Measurements from ENCODE around the gene SEZ6L2. TPM values are rescaled to one million over a fixed set of nuclear protein-coding genes. Genes with fewer than 3 reads are reported as not detected.
"Not testable (repeated sequence)": the region's sequence is repeated elsewhere in the genome, so short reads cannot be mapped to it uniquely, and the experiment has no call there.

Gene SEZ6L2
- total and polyA plus RNA-seq, 7 experiments from 2014 or later = 0.19 TPM; not detected in 6

DNA sequence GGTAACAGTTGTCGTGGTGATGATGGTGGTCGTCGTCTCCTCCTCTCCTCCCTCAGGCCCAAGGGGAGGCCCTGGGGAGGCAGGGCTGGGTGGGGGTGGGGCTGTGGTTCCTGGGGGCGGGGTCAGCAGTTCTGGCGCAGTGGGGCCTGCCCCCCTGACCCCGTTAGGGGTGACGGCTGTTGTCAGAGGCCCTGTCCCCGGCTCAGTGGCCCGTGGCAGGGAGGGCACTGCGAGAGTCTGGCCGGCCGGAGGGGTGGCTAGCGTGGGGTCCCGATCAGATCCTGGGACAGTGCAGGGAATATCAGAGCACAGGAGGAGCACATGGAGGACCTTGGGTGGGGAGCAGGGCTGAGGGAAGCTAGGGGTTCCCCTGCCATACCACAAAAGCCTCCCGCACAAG is 2.5 kb downstream of the SEZ6L2 start:
- Mint-ChIP-seq H3K4me3 (no peak overlapping the region), H3K4me1 (peaks cover 0 to 14% (median 10%) of the 10 kb centered on the region in 7 donors), H3K9me3 (peaks cover 0 to 1% (median 0%) of the 10 kb centered on the region in 11 donors), H3K27ac (no peak overlapping the region), H3K27me3 (peaks cover 16 to 34% (median 26%) of the 10 kb centered on the region in 5 donors), H3K36me3 (peaks cover 0 to 4% (median 3%) of the 10 kb centered on the region in 5 donors)
- ChIA-PET CTCF (no interaction called here), POLR2A (no interaction called here)
- DNase-seq (no peak), ATAC-seq (no peak)
- no peaks in the 10 kb centered on the region for H3K9me3 ChIP-seq (ENCODE audit: control insufficient read depth in 2 of 3, low read length in 3 of 3)
- intact Hi-C loops (cut with micrococcal nuclease) = no loop called here
- H3K4me1 ChIP-seq (ENCODE audit: control insufficient read depth in 2 of 2, insufficient read depth in 2 of 2, low read length in 2 of 2) = peaks cover 5% of the 10 kb centered on the region in 2 donors
- H3K27me3 ChIP-seq (ENCODE audit: control insufficient read depth in 2 of 2, insufficient read depth in 2 of 2, low read length in 2 of 2) = peaks cover 5 to 13% of the 10 kb centered on the region in 2 donors
- H3K27ac ChIP-seq (ENCODE audit: low read depth, low read length) = no peak overlapping the region
- H3K4me3 ChIP-seq (ENCODE audit: low read length) = no peak overlapping the region
- no peaks in the 10 kb centered on the region for H3K36me3 ChIP-seq (ENCODE audit: control insufficient read depth in 2 of 3, insufficient read depth in 3 of 3, low read length in 3 of 3)

DNA sequence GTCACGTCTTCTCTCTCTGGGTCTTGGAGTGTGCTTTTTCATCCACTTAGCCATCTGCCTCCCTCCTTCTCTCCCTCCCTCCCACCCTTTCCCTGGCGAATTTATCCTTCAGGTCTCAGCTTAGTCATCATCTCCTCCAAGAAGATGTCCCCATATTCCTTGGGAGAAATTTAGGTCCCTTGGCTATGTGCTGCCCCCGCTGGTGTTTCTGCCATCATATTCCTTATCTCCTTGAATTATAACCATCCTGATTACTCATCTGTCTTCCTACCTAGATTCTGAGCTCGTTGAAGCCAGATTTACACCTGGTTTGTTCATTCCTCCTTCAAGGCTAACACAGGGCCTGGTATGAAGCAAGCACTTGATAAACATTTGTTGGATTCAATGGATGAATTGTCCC is 5.0 kb downstream of the SEZ6L2 start:
- no peak overlapping the region for H3K4me3 ChIP-seq (ENCODE audit: low read length)
- POLR2A ChIA-PET = interaction anchor here (1.2 kb wide), 1 partner anchor 16 kb away, joined by 4 read pairs; no protein-coding TSS in a partner anchor
- Mint-ChIP-seq H3K27ac (no peak overlapping the region), H3K27me3 (peaks cover 16 to 26% (median 24%) of the 10 kb centered on the region in 5 donors), H3K36me3 (peaks cover 0 to 4% (median 3%) of the 10 kb centered on the region in 5 donors), H3K9me3 (peaks cover 0 to 1% (median 0%) of the 10 kb centered on the region in 11 donors), H3K4me3 (no peak overlapping the region), H3K4me1 (peaks cover 0 to 6% (median 3%) of the 10 kb centered on the region in 7 donors)
- no peak overlapping the region for H3K27ac ChIP-seq (ENCODE audit: low read depth, low read length)
- no peaks in the 10 kb centered on the region for H3K36me3 ChIP-seq (ENCODE audit: control insufficient read depth in 2 of 3, insufficient read depth in 3 of 3, low read length in 3 of 3)
- peaks cover 5 to 11% of the 10 kb centered on the region in 2 donors for H3K27me3 ChIP-seq (ENCODE audit: control insufficient read depth in 2 of 2, insufficient read depth in 2 of 2, low read length in 2 of 2)
- ATAC-seq (no peak), DNase-seq (no peak)
- intact Hi-C loops (cut with micrococcal nuclease) = no loop called here
- H3K4me1 ChIP-seq (ENCODE audit: control insufficient read depth in 2 of 2, insufficient read depth in 2 of 2, low read length in 2 of 2) = peaks cover 0 to under 1% of the 10 kb centered on the region in 2 donors
- CTCF ChIA-PET = no interaction called here
- no peaks in the 10 kb centered on the region for H3K9me3 ChIP-seq (ENCODE audit: control insufficient read depth in 2 of 3, low read length in 3 of 3)

DNA sequence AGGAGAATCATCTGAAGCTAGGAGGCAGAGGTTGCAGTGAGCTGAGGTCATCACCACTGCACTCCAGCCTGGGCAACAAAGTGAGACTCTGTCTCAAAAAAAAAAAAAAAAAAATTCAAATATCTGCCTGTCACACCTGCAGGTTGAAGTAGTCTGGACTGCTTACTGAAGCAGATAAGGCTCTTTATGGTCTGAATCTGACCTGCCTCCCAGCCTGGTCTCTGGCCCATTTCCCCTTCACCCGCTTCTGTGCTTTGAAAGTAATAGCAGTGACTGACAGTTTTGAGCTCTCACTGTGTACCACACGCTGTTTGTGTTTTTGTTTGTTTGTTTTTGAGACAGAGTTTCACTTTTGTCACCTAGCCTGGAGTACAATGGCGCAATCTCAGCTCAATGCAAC is 5.8 kb downstream of the SEZ6L2 start:
- CTCF ChIA-PET = no interaction called here
- Histone ChIP-seq H3K27ac (ENCODE audit: low read depth, low read length) (no peak overlapping the region), H3K36me3 (ENCODE audit: control insufficient read depth in 2 of 3, insufficient read depth in 3 of 3, low read length in 3 of 3) (no peaks in the 10 kb centered on the region), H3K9me3 (ENCODE audit: control insufficient read depth in 2 of 3, low read length in 3 of 3) (no peaks in the 10 kb centered on the region), H3K4me1 (ENCODE audit: control insufficient read depth in 2 of 2, insufficient read depth in 2 of 2, low read length in 2 of 2) (no peaks in the 10 kb centered on the region), H3K27me3 (ENCODE audit: control insufficient read depth in 2 of 2, insufficient read depth in 2 of 2, low read length in 2 of 2) (peaks cover 3 to 7% of the 10 kb centered on the region in 2 donors), H3K4me3 (ENCODE audit: low read length) (no peak overlapping the region)
- H3K27me3 Mint-ChIP-seq = peaks cover 13 to 21% (median 20%) of the 10 kb centered on the region in 5 donors
- H3K36me3 Mint-ChIP-seq = peaks cover 0 to 4% (median 3%) of the 10 kb centered on the region in 5 donors
- H3K9me3 Mint-ChIP-seq = peaks cover 0 to 1% (median 0%) of the 10 kb centered on the region in 11 donors
- peaks cover 0 to 6% (median 0%) of the 10 kb centered on the region in 7 donors for H3K4me1 Mint-ChIP-seq
- DNase-seq (no peak), ATAC-seq (no peak)
- POLR2A ChIA-PET = interaction anchor here (1.2 kb wide), 1 partner anchor 15 kb away, joined by 4 read pairs; no protein-coding TSS in a partner anchor
- H3K27ac Mint-ChIP-seq = no peak overlapping the region
- intact Hi-C loops (cut with micrococcal nuclease) = no loop called here
- no peak overlapping the region for H3K4me3 Mint-ChIP-seq

DNA sequence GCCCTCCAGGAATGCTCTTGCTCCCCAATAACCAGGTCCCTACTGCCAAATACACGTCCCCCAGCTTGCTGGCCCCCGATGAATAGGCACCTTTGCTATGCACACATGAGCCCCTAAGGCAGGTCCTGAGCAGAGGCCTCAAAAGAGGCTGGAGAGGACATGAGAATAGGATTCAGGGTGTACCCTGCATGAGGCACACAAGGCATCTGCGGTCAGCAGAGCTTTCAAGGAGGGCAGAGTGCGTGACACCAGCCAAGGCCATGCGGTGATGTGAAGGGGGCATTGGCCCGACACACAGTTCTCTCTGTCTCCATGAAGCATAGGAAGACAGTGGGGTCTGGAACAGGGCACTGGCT is 6.9 kb downstream of the SEZ6L2 start:
- Histone ChIP-seq H3K36me3 (ENCODE audit: control insufficient read depth in 2 of 3, insufficient read depth in 3 of 3, low read length in 3 of 3) (no peaks in the 10 kb centered on the region), H3K4me1 (ENCODE audit: control insufficient read depth in 2 of 2, insufficient read depth in 2 of 2, low read length in 2 of 2) (no peaks in the 10 kb centered on the region), H3K27me3 (ENCODE audit: control insufficient read depth in 2 of 2, insufficient read depth in 2 of 2, low read length in 2 of 2) (no peaks in the 10 kb centered on the region), H3K9me3 (ENCODE audit: control insufficient read depth in 2 of 3, low read length in 3 of 3) (no peaks in the 10 kb centered on the region), H3K4me3 (ENCODE audit: low read length) (no peak overlapping the region), H3K27ac (ENCODE audit: low read depth, low read length) (no peak overlapping the region)
- no peak for ATAC-seq
- peaks cover 0 to 4% (median 0%) of the 10 kb centered on the region in 7 donors for H3K4me1 Mint-ChIP-seq
- intact Hi-C loops (cut with micrococcal nuclease) = no loop called here
- CTCF ChIA-PET = interaction anchor here (0.9 kb wide), 1 partner anchor 200 kb away, joined by 3 read pairs; no protein-coding TSS in a partner anchor
- peaks cover 0 to 3% (median 3%) of the 10 kb centered on the region in 5 donors for H3K36me3 Mint-ChIP-seq
- peaks cover 4 to 10% (median 8%) of the 10 kb centered on the region in 5 donors for H3K27me3 Mint-ChIP-seq
- no peak overlapping the region for H3K27ac Mint-ChIP-seq
- no peak for DNase-seq
- peaks cover 0 to 1% (median 0%) of the 10 kb centered on the region in 11 donors for H3K9me3 Mint-ChIP-seq
- no peak overlapping the region for H3K4me3 Mint-ChIP-seq
- POLR2A ChIA-PET = no interaction called here

DNA sequence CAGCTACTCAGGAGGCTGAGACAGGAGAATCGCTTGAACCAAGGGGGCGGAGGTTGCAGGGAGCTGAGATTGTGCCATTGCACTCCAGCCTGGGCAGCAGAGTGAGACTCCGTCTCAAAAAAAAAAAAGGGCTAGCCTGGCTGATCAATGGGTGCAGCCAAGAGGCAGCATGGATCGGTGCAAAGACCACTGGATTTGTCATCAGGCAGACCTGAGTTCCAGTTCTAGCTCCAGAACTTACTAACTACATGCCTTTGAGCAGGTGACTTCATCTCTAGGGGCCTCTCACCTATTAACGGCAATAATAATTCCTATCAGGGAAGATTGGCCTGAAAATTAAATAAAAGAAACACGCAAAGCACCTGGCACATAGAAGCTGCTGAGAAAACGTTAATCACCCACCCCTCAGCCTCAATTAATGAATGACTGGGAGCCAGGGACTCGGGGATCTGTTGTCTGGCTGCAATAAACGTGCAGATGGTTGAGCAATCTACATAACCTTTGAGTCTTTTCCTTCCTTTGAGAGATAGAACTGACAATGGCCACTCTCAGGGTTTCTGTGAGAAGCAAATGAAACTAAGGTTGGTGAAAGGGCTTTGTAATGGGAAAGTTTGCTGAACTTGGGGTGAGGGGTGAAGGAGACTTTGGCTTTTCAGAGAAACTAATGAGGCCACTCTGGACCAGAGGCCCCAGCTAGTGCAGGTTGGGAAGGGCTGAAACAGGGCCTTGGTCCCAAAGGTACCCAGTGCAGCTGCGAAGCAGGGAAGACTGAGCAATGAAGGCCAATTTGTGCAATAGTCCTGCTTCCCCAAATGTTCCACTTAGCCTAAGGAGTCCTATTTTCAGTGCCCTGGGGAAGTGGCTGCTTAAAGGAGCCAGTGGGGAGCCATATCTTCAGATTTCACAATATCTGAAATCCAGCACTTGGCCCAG is 7.6 kb downstream of the SEZ6L2 start:
- ATAC-seq (no peak), DNase-seq (no peak)
- Mint-ChIP-seq H3K27ac (no peak overlapping the region), H3K4me3 (no peak overlapping the region), H3K27me3 (peaks cover 0 to 4% (median 4%) of the 10 kb centered on the region in 5 donors), H3K36me3 (no peaks in the 10 kb centered on the region), H3K4me1 (no peaks in the 10 kb centered on the region), H3K9me3 (peaks cover 0 to 1% (median 0%) of the 10 kb centered on the region in 11 donors)
- intact Hi-C loops (cut with micrococcal nuclease) = no loop called here
- Histone ChIP-seq H3K4me1 (ENCODE audit: control insufficient read depth in 2 of 2, insufficient read depth in 2 of 2, low read length in 2 of 2) (no peaks in the 10 kb centered on the region), H3K36me3 (ENCODE audit: control insufficient read depth in 2 of 3, insufficient read depth in 3 of 3, low read length in 3 of 3) (no peaks in the 10 kb centered on the region), H3K9me3 (ENCODE audit: control insufficient read depth in 2 of 3, low read length in 3 of 3) (no peaks in the 10 kb centered on the region), H3K4me3 (ENCODE audit: low read length) (no peak overlapping the region), H3K27me3 (ENCODE audit: control insufficient read depth in 2 of 2, insufficient read depth in 2 of 2, low read length in 2 of 2) (no peaks in the 10 kb centered on the region), H3K27ac (ENCODE audit: low read depth, low read length) (no peak overlapping the region)
- POLR2A ChIA-PET = no interaction called here
- CTCF ChIA-PET = interaction anchor here (0.5 to 0.9 kb wide), 3 partner anchors 200 to 1062 kb away, joined by 3 to 5 read pairs (median 3); no protein-coding TSS in a partner anchor

DNA sequence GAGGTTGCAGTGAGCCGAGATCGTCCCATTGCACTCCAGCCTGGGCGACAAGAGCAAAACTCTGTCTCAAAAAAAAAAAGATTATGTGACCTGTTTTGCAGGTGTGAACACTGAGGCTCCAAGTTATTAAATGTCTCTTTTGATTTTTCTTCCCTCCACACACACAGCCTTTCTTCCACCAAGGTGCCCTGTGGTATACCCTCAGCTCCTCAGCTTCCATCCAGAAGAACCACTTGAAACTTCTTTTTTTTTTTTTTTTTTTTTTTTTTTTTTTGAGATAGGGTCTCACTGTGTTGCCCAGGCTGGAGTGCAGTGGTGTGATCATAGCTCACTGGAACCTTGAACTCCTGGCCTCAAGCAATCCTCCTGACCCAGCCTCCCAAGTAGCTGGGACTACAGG is 10.0 kb downstream of the SEZ6L2 start:
- H3K27me3 Mint-ChIP-seq; H3K27ac Mint-ChIP-seq; ATAC-seq; H3K9me3 Mint-ChIP-seq; H3K4me1 ChIP-seq (ENCODE audit: control insufficient read depth in 2 of 2, insufficient read depth in 2 of 2, low read length in 2 of 2); H3K36me3 ChIP-seq (ENCODE audit: control insufficient read depth in 2 of 3, insufficient read depth in 3 of 3, low read length in 3 of 3); CTCF ChIA-PET; H3K4me3 ChIP-seq (ENCODE audit: low read length); H3K4me3 Mint-ChIP-seq; H3K27ac ChIP-seq (ENCODE audit: low read depth, low read length); DNase-seq; H3K9me3 ChIP-seq (ENCODE audit: control insufficient read depth in 2 of 3, low read length in 3 of 3); intact Hi-C loops (cut with micrococcal nuclease); H3K36me3 Mint-ChIP-seq; H3K4me1 Mint-ChIP-seq; H3K27me3 ChIP-seq (ENCODE audit: control insufficient read depth in 2 of 2, insufficient read depth in 2 of 2, low read length in 2 of 2): not testable (repeated sequence)
- POLR2A ChIA-PET = interaction anchor here (0.6 to 1.2 kb wide), 3 partner anchors 8 to 289 kb away, joined by 3 to 4 read pairs (median 3); no protein-coding TSS in a partner anchor
